Measurements from ENCODE around the gene PRKACA. TPM values are rescaled to one million over a fixed set of nuclear protein-coding genes. Genes with fewer than 3 reads are reported as not detected.

Gene PRKACA
- total RNA-seq, 1 donor from 2014 or later, result 87.1 TPM

DNA sequence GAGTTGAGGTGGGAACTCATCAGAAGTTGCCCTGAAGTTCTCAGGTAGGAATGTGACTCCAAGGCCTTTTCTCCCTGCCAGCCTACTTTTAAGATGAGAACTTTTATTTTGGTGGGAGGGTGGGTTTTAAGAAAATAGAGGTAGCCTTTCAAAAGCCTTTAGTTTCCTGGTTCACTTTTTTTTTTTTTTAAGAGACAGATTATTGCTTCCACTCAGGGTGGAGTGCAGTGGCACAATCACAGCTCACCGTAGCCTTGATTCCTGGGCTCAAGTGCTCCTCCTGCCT, 34.9 kb downstream of the PRKACA start:
- DNase-seq, result no peak
- Histone ChIP-seq H3K36me3 (no peaks in the 10 kb centered on the region), H3K9me3 (no peaks in the 10 kb centered on the region), H3K27me3 (ENCODE audit: low read depth) (no peaks in the 10 kb centered on the region), H3K27ac (no peak overlapping the region), H3K4me1 (peaks cover 24% of the 10 kb centered on the region), H3K4me3 (no peak overlapping the region)
- intact Hi-C loops (cut with DNase I), result no loop called here
- no peak for ATAC-seq
- TF ChIP-seq, protein P1, sequence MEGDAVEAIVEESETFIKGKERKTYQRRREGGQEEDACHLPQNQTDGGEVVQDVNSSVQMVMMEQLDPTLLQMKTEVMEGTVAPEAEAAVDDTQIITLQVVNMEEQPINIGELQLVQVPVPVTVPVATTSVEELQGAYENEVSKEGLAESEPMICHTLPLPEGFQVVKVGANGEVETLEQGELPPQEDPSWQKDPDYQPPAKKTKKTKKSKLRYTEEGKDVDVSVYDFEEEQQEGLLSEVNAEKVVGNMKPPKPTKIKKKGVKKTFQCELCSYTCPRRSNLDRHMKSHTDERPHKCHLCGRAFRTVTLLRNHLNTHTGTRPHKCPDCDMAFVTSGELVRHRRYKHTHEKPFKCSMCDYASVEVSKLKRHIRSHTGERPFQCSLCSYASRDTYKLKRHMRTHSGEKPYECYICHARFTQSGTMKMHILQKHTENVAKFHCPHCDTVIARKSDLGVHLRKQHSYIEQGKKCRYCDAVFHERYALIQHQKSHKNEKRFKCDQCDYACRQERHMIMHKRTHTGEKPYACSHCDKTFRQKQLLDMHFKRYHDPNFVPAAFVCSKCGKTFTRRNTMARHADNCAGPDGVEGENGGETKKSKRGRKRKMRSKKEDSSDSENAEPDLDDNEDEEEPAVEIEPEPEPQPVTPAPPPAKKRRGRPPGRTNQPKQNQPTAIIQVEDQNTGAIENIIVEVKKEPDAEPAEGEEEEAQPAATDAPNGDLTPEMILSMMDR (IDR thresholded peaks at IDR 0.05), result no peak

DNA sequence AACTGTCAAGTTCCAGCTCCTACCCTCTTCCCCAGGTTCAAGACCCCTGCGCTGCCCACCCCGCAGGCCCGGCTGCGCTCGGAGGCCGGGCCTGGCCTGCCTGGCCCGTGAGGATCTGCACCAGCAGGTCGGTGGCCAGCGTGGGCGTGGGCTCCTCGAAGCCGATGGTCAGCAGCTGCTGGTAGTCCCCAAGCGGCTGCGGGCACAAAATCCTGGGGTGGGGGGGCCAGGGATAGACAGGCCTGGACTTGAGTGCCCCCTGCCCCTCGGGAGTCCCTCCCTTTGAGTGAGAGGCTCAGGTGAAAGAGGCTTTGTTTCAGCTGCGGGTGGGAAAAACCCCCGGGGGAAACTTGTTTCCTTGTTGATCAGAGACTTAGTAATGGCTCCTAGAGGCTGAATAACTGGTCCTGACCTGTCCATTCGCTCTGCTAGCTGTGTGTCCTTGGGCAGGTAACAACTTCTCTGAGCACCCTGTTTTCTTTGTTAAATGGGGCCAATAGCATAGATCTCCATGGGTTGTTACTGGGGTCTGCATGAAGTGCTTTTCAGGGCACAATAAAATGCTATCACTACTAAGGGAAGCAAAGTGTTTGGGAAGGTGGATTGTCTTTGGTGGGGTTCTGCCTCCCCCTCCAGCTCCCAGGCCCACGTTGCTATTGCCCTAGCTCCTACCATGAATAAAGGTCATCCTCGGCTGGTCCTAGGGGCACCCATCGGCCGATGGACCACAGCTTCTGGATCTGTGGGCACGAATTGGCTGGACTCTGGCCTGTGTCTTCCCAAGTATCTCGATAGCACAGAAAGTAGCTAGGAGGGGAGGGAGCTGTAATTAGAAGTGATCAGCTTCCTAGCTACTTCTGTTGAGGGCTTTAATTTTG, 35.5 kb downstream of the PRKACA start:
- peak overlapping the region; percentile 91 for H3K27ac ChIP-seq
- peaks cover 24% of the 10 kb centered on the region for H3K4me1 ChIP-seq
- intact Hi-C loops (cut with DNase I), result no loop called here
- no peaks in the 10 kb centered on the region for H3K36me3 ChIP-seq
- no peaks in the 10 kb centered on the region for H3K9me3 ChIP-seq
- DNase-seq, result peak; percentile 83
- TF ChIP-seq, protein P1 (IDR thresholded peaks at IDR 0.05), result no peak
- H3K27me3 ChIP-seq (ENCODE audit: low read depth), result no peaks in the 10 kb centered on the region
- peak overlapping the region; percentile 75 for H3K4me3 ChIP-seq
- peak; percentile 53 to 54 for ATAC-seq

DNA sequence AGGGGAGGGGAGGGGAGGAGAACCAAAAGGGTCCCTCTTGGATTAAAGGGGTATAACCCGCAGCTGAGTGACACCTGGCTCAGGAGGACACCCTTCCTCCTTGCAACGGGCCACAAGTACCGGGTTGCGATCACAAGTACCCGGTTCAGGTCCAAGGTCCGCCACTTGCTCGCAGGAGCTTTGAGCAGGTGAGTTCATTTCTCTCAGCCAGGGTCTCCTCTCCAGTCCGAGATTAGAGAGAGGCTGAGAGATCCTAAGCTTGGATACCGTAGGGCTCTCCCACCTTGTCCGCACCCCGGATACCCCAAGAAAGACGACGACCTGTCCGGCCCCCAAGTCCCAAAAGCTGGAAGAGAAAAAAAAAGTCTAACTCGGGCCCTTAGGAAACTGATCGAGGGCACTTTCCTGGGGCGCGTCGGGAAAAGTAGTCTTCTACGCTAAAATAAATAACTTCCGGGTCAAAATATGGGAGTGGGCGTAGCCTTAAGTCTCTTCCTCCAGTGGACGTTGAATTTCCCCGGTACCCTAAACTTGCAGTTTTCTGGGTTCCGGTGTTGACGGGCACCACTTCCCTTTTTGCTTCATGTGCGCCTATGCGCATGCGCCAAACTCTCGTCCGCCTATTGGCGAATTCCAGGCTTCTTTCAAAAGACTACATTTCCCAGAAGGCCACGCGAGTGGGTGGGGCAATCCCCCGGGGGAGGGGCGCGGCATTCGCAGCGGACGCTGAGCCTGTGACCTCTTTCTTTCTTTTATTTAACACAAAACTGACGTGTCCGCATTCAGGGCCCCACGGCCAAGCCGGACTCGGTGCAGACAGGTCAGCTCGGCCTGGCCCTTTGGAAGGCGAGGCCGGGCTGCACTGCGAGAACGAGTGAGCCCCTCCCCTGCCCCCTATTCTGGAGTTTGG, 36.4 kb downstream of the PRKACA start:
- no peaks in the 10 kb centered on the region for H3K9me3 ChIP-seq

DNA sequence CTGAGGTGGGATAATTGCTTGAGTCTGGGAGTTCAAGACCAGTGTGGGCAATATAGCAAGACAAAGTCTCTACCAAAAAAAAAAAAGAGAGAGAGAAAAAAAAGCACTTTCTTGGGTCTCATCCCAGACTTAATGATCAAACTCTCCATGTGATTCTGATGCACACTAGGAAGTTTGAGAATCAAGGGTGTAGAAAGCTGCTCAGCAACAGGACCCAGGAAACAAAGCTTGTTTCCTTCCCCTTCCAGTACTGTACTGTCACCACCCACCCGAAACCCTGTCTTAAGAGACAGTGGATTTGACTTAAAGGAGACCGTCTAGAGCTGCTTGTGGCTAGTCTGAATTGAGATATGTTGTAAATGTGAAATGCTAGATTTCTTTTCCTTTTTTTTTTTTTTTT, 39.2 kb downstream of the PRKACA start:
- ATAC-seq, result no peak
- intact Hi-C loops (cut with DNase I), result no loop called here
- no peak for DNase-seq
- Histone ChIP-seq H3K36me3 (no peaks in the 10 kb centered on the region), H3K4me1 (peaks cover 41% of the 10 kb centered on the region), H3K27ac (no peak overlapping the region), H3K9me3 (no peaks in the 10 kb centered on the region), H3K4me3 (no peak overlapping the region), H3K27me3 (ENCODE audit: low read depth) (no peaks in the 10 kb centered on the region)
- TF ChIP-seq, protein P1 (IDR thresholded peaks at IDR 0.05), result no peak

More for the DNA sequence above, 36.4 kb downstream of the PRKACA start:
- H3K27ac ChIP-seq, result peak overlapping the region; percentile 91
- H3K36me3 ChIP-seq, result no peaks in the 10 kb centered on the region
- TF ChIP-seq, protein P1 (IDR thresholded peaks at IDR 0.05), result no peak
- no peaks in the 10 kb centered on the region for H3K27me3 ChIP-seq (ENCODE audit: low read depth)
- DNase-seq (peak; percentile 98), ATAC-seq (peak; percentile 96 to 97)
- peaks cover 24% of the 10 kb centered on the region for H3K4me1 ChIP-seq
- H3K4me3 ChIP-seq, result peak overlapping the region; percentile 75
- intact Hi-C loops (cut with DNase I), result no loop called here

DNA sequence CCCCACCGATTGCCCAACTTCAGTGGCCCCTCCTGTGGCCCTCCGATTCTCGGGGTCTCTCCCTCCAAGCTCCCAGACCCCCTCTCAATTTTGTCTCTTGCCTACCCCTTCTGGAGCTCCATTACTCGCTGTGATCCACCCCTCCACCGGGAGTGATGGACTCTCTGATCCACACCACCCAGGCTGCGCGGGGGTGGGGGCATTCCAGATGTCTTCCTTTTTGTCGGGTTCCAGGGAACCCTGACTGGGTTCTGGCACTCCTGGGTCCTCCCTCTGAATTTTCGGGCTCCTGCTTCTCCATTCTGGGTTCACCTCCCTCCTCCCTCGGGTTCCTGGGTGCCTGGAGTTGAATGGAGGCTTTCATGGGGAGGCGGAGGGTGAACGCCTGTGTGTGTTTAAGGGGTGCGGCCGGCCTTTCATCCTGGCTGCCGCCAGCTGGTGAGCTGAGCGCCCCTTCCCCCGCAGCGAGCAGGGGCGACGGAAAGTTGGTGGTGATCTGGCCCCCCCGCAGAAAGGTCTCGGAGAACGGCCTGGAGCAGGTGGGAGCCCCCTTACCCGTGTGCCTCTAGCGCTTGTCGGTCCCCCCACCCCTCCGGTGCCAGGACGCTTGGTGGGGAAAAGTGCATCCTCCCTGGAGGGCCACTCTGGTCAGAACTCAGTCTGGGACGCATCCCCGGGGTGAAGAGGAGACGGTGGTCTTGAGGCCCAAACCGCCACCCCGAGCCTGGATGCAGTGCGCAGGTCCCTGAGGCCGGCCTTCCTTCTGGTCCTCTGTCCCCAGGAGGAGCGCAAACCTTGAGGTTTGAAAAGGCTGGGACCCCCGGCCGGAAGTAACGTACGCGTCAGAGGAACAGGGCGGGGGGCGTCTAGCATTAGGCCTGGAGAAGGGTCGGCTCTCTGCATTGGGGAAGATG, 43.4 kb downstream of the PRKACA start:
- Histone ChIP-seq H3K27ac (peak overlapping the region; percentile 92), H3K4me1 (peaks cover 38% of the 10 kb centered on the region), H3K27me3 (ENCODE audit: low read depth) (no peaks in the 10 kb centered on the region), H3K36me3 (no peaks in the 10 kb centered on the region), H3K4me3 (peak overlapping the region; percentile 86), H3K9me3 (no peaks in the 10 kb centered on the region)
- DNase-seq (no peak), ATAC-seq (peak; percentile 1 to 16)
- TF ChIP-seq, protein P1 (IDR thresholded peaks at IDR 0.05), result no peak
- intact Hi-C loops (cut with DNase I), result no loop called here

Data from lower lobe of right lung (tissue), 2 donors.